Upper lobe of right lung (tissue), 1 donor: ENCODE data around the gene CHRNB2. TPM values are rescaled to one million over a fixed set of nuclear protein-coding genes. Genes with fewer than 3 reads are reported as not detected.

ENCODE experiments used
- ATAC-seq: fragments of 200-7000 bp; cut with Tn5 transposase; one replicate; pipeline ENCODE4 v1.9.1; 2020; ENCODE audit warnings: mild to moderate bottlenecking, moderate library complexity
- DNase-seq: peaks from one replicate; pipeline ENCODE4 v3.0.0-alpha.2; 2020
- H3K27ac ChIP-seq: fragments of 200-600 bp; one replicate; pipeline ENCODE4 v1.8.0; 2022
- H3K27me3 ChIP-seq: fragments of 200-600 bp; one replicate; pipeline ENCODE4 v1.8.0; 2022; ENCODE audit warnings: mild to moderate bottlenecking
- H3K36me3 ChIP-seq: fragments of 200-600 bp; one replicate; pipeline ENCODE4 v1.8.0; 2022
- H3K4me1 ChIP-seq: fragments of 200-600 bp; one replicate; pipeline ENCODE4 v1.8.0; 2022
- H3K4me3 ChIP-seq: fragments of 200-600 bp; one replicate; pipeline ENCODE4 v1.8.0; 2022; ENCODE audit warnings: mild to moderate bottlenecking
- H3K9me3 ChIP-seq: fragments of 200-600 bp; one replicate; pipeline ENCODE4 v1.8.0; 2022
- CTCF ChIP-seq: fragments of 200-600 bp; IDR thresholded peaks from one replicate; pipeline ENCODE4 v1.8.0; 2022; ENCODE audit warnings: antibody characterized with exemption
- intact Hi-C: fragments of 100-400 bp; cut with DNase I; formaldehyde crosslinking; loops from one replicate; pipeline ENCODE4 v1.11.0; 2022
- total RNA-seq: library from RNA; stranded (reverse); fragmentation: NEBNext Ultra II Directional; extraction: Animal tissue kit (Norgen Biotek cat#: 25700); gene quantifications from one replicate; pipeline ENCODE4 v1.2.1, GENCODE V29; 2021
- donor health status: DM: no; HTN: yes; CAD: no; lungs with severe emphysema.

Gene CHRNB2
- total RNA-seq, 1 donor from 2014 or later, result not detected

GRCh38 chr1:154620751-154621150 lies 53.2 kb downstream of the CHRNB2 start:
- H3K4me1 ChIP-seq, result no peaks in the 10 kb centered on the region
- H3K9me3 ChIP-seq, result no peaks in the 10 kb centered on the region
- no peak for ATAC-seq
- H3K27me3 ChIP-seq, result no peaks in the 10 kb centered on the region
- no peak for TF ChIP-seq CTCF
- intact Hi-C loops, result no loop called here
- H3K4me3 ChIP-seq, result no peak overlapping the region
- H3K36me3 ChIP-seq, result no peaks in the 10 kb centered on the region
- no peak for DNase-seq
- no peak overlapping the region for H3K27ac ChIP-seq

- ATAC-seq, result no peak
- Histone ChIP-seq H3K36me3 (no peaks in the 10 kb centered on the region), H3K4me3 (no peak overlapping the region), H3K9me3 (no peaks in the 10 kb centered on the region), H3K27ac (no peak overlapping the region), H3K27me3 (no peaks in the 10 kb centered on the region), H3K4me1 (peaks cover 8% of the 10 kb centered on the region)
- no peak for DNase-seq
- intact Hi-C loops, result no loop called here
- TF ChIP-seq CTCF, result no peak
These were observed 54.3 kb downstream of the CHRNB2 start for GRCh38 chr1:154621875-154622274.

GRCh38 chr1:154622503-154623039 lies 55.0 kb downstream of the CHRNB2 start:
- no peak for ATAC-seq
- intact Hi-C loops, result no loop called here
- DNase-seq, result no peak
- Histone ChIP-seq H3K4me1 (peaks cover 11% of the 10 kb centered on the region), H3K4me3 (no peak overlapping the region), H3K27ac (no peak overlapping the region), H3K27me3 (no peaks in the 10 kb centered on the region), H3K36me3 (no peaks in the 10 kb centered on the region), H3K9me3 (no peaks in the 10 kb centered on the region)
- TF ChIP-seq CTCF, result no peak

GRCh38 chr1:154623358-154623757 lies 55.8 kb downstream of the CHRNB2 start:
- peak; percentile 82 for ATAC-seq
- Histone ChIP-seq H3K9me3 (no peaks in the 10 kb centered on the region), H3K27me3 (no peaks in the 10 kb centered on the region), H3K27ac (no peak overlapping the region), H3K4me3 (no peak overlapping the region), H3K36me3 (no peaks in the 10 kb centered on the region), H3K4me1 (peaks cover 11% of the 10 kb centered on the region)
- DNase-seq, result no peak
- TF ChIP-seq CTCF, result no peak
- intact Hi-C loops, result no loop called here

GRCh38 chr1:154624746-154625643 lies 57.4 kb downstream of the CHRNB2 start:
- no peaks in the 10 kb centered on the region for H3K9me3 ChIP-seq
- no peaks in the 10 kb centered on the region for H3K27me3 ChIP-seq
- H3K4me1 ChIP-seq, result peaks cover 11% of the 10 kb centered on the region
- no peak for TF ChIP-seq CTCF
- intact Hi-C loops, result no loop called here
- ATAC-seq (no peak), DNase-seq (no peak)
- no peak overlapping the region for H3K4me3 ChIP-seq
- no peaks in the 10 kb centered on the region for H3K36me3 ChIP-seq
- no peak overlapping the region for H3K27ac ChIP-seq
